SK-N-SH treated with all-trans-retinoic acid at 6 μM for 48 hours (cell line): ENCODE measurements around the gene TRAPPC10.

Experiments
- ATAC-seq: fragments of 200-7000 bp; cut with Tn5 transposase; 3 replicates; pipeline ENCODE4 v1.9.1; 2020; ENCODE audit warnings: mild to moderate bottlenecking, moderate library complexity
- CSDC2 ChIP-seq: fragments of 250-450 bp; sonication (Bioruptor Pico); IDR thresholded peaks from 2 replicates; pipeline ENCODE4 v1.5.0; 2020; ENCODE audit warnings: mild to moderate bottlenecking, moderate library complexity
- CSRNP3 ChIP-seq: fragments of 250-450 bp; sonication (Bioruptor Pico); IDR thresholded peaks from 2 replicates; pipeline ENCODE4 v1.5.1; 2021; ENCODE audit warnings: mild to moderate bottlenecking, moderate library complexity
- ISL1 ChIP-seq: fragments of 250-450 bp; sonication (Bioruptor Pico); IDR thresholded peaks from 2 replicates; pipeline ENCODE4 v2.1.2; 2022; ENCODE audit warnings: mild to moderate bottlenecking, moderate library complexity
- OSR1 ChIP-seq: fragments of 250-450 bp; sonication (Bioruptor Pico); IDR thresholded peaks from 2 replicates; pipeline ENCODE4 v1.8.0; 2022; ENCODE audit warnings: moderate library complexity, mild to moderate bottlenecking, inconsistent platforms
- PATZ1 ChIP-seq: fragments of 250-450 bp; sonication (Bioruptor Pico); IDR thresholded peaks from 2 replicates; pipeline ENCODE4 v1.8.0; 2020; ENCODE audit warnings: mild to moderate bottlenecking, moderate library complexity, borderline replicate concordance
- POU6F1 ChIP-seq: fragments of 250-450 bp; sonication (Bioruptor Pico); IDR thresholded peaks from 2 replicates; pipeline ENCODE4 v1.8.0; 2021; ENCODE audit warnings: low read depth, mild to moderate bottlenecking, moderate library complexity, borderline replicate concordance
- PPARA ChIP-seq: fragments of 250-450 bp; sonication (Bioruptor Pico); IDR thresholded peaks from 2 replicates; pipeline ENCODE4 v1.5.0; 2020; ENCODE audit warnings: mild to moderate bottlenecking, borderline replicate concordance
- RARB ChIP-seq: fragments of 250-450 bp; sonication (Bioruptor Pico); IDR thresholded peaks from 2 replicates; pipeline ENCODE4 v1.8.0; 2021; ENCODE audit warnings: mild to moderate bottlenecking, moderate library complexity
- TCF4 ChIP-seq: fragments of 250-450 bp; sonication (Bioruptor Pico); IDR thresholded peaks from 2 replicates; pipeline ENCODE4 v1.8.0; 2021; ENCODE audit warnings: mild to moderate bottlenecking, moderate library complexity, borderline replicate concordance
- TOX ChIP-seq: fragments of 250-450 bp; sonication (Bioruptor Pico); IDR thresholded peaks from 2 replicates; pipeline ENCODE4 v1.8.0; 2021; ENCODE audit warnings: mild to moderate bottlenecking, moderate library complexity, borderline replicate concordance
- TSHZ2 ChIP-seq: fragments of 250-450 bp; sonication (Bioruptor Pico); IDR thresholded peaks from 2 replicates; pipeline ENCODE4 v1.5.0; 2020; ENCODE audit warnings: mild to moderate bottlenecking, moderate library complexity
- ZC3H10 ChIP-seq: fragments of 250-450 bp; sonication (Bioruptor Pico); IDR thresholded peaks from 2 replicates; pipeline ENCODE4 v1.5.1; 2021; ENCODE audit warnings: mild to moderate bottlenecking, moderate library complexity
- ZFP3 ChIP-seq: fragments of 250-450 bp; sonication (Bioruptor Pico); IDR thresholded peaks from 2 replicates; pipeline ENCODE4 v1.5.0; 2020; ENCODE audit warnings: mild to moderate bottlenecking, moderate library complexity
- ZFP30 ChIP-seq: fragments of 450-650 bp; formaldehyde crosslinking; IDR thresholded peaks from 2 replicates; pipeline ENCODE4 v1.5.0; 2022; ENCODE audit warnings: mild to moderate bottlenecking, moderate library complexity
- ZNF565 ChIP-seq: fragments of 450-650 bp; formaldehyde crosslinking; conservative IDR thresholded peaks from 2 replicates; pipeline ENCODE4 v1.5.0; 2020; ENCODE audit warnings: low read depth, mild to moderate bottlenecking, moderate library complexity
- ZNF70 ChIP-seq: fragments of 450-650 bp; formaldehyde crosslinking; IDR thresholded peaks from 2 replicates; pipeline ENCODE4 v1.5.0; 2020; ENCODE audit warnings: mild to moderate bottlenecking, moderate library complexity

The TRAPPC10 gene

GRCh38 chr21:44079446-44079845 lies 67.3 kb downstream of the TRAPPC10 start (continued):
- TF ChIP-seq TSHZ2 (CRISPR knock-in tag): no peak

GRCh38 chr21:44079846-44080245 lies 67.7 kb downstream of the TRAPPC10 start:
- ATAC-seq: no peak
- no peak for TF ChIP-seq TSHZ2 (CRISPR knock-in tag)
- TF ChIP-seq ZNF70 (CRISPR knock-in tag): no peak
- no peak for TF ChIP-seq RARB
- no peak for TF ChIP-seq PATZ1 (CRISPR knock-in tag)
- no peak for TF ChIP-seq ZFP3 (CRISPR knock-in tag)

GRCh38 chr21:44082648-44083440 lies 70.7 kb downstream of the TRAPPC10 start:
- no peak for TF ChIP-seq CSDC2
- TF ChIP-seq ZNF565 (CRISPR knock-in tag): no peak
- TF ChIP-seq ZNF70 (CRISPR knock-in tag): no peak
- TF ChIP-seq ZFP3 (CRISPR knock-in tag): no peak
- TF ChIP-seq POU6F1: no peak
- TF ChIP-seq PPARA (CRISPR knock-in tag): no peak
- TF ChIP-seq RARB: no peak
- no peak for ATAC-seq

- TF ChIP-seq RARB: no peak
- TF ChIP-seq CSDC2: no peak
- ATAC-seq: no peak
Measured at GRCh38 chr21:44083631-44084291, 71.7 kb downstream of the TRAPPC10 start.

GRCh38 chr21:44084496-44085241 lies 72.6 kb downstream of the TRAPPC10 start:
- ATAC-seq: no peak
- TF ChIP-seq ZFP30 (CRISPR knock-in tag): no peak
- no peak for TF ChIP-seq CSRNP3
- TF ChIP-seq ISL1 (CRISPR knock-in tag): no peak
- no peak for TF ChIP-seq TSHZ2 (CRISPR knock-in tag)
- TF ChIP-seq ZC3H10 (CRISPR knock-in tag): no peak
- no peak for TF ChIP-seq ZNF70 (CRISPR knock-in tag)
- no peak for TF ChIP-seq OSR1 (CRISPR knock-in tag)
- no peak for TF ChIP-seq TCF4 (CRISPR knock-in tag)
- no peak for TF ChIP-seq TOX (CRISPR knock-in tag)
- no peak for TF ChIP-seq ZFP3 (CRISPR knock-in tag)
- no peak for TF ChIP-seq ZNF565 (CRISPR knock-in tag)
